Omental fat pad (tissue), 4 donors: Measurements from ENCODE around the gene SLC7A1. TPM values are rescaled to one million over a fixed set of nuclear protein-coding genes. Genes with fewer than 3 reads are reported as not detected.

ENCODE experiments used
- ATAC-seq: fragments of 150-250 bp; one replicate; pipeline ENCODE4 v1.9.1; 2016; ENCODE audit warnings: mild to moderate bottlenecking, moderate library complexity; ENCODE audit not compliant: low FRiP score
- DNase-seq: peaks from one replicate; pipeline ENCODE4 v3.0.0-alpha.2; 2019; ENCODE audit warnings: low spot score
- total RNA-seq, 4 donors: library from RNA; depleted of rRNA; stranded (reverse); fragments of >200 nt; gene quantifications; one replicate each; pipeline ENCODE4 v1.1.0, GENCODE V29; 2016
- TF ChIP-seq, protein P1 (sequence below), 3 donors: fragments of 450-650 bp; IDR thresholded peaks; one replicate each; pipeline ENCODE4 v1.5.1; 2016 to 2017; ENCODE audit warnings: antibody characterized with exemption in 3 of 3, mild to moderate bottlenecking in 3 of 3, moderate library complexity in 2 of 3

SLC7A1 gene
- total RNA-seq, 4 donors from 2014 or later: 18.5 to 60.5 (median 25.8) TPM

DNA sequence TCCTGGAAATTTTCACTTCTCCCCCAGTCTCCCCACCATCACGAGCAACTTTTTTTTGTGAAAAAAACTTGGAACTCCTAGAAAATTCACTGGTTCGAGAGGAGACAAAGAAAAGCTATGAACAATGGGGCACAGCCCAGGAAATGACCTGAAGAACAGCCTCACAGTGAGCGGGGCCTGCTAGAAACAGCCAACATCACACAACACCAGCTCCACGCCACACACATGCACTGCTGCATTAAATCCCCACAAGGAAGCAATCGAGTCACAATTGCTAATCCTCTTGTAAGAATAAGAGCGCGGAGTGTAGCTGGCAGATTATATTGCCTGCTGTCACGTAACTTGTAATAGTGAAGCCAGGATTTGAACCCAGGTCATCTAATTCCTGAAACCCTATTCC lies 48.8 kb downstream of the SLC7A1 start:
- DNase-seq (no peak), ATAC-seq (no peak)
- TF ChIP-seq, protein P1, sequence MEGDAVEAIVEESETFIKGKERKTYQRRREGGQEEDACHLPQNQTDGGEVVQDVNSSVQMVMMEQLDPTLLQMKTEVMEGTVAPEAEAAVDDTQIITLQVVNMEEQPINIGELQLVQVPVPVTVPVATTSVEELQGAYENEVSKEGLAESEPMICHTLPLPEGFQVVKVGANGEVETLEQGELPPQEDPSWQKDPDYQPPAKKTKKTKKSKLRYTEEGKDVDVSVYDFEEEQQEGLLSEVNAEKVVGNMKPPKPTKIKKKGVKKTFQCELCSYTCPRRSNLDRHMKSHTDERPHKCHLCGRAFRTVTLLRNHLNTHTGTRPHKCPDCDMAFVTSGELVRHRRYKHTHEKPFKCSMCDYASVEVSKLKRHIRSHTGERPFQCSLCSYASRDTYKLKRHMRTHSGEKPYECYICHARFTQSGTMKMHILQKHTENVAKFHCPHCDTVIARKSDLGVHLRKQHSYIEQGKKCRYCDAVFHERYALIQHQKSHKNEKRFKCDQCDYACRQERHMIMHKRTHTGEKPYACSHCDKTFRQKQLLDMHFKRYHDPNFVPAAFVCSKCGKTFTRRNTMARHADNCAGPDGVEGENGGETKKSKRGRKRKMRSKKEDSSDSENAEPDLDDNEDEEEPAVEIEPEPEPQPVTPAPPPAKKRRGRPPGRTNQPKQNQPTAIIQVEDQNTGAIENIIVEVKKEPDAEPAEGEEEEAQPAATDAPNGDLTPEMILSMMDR (IDR thresholded peaks at IDR 0.05): no peak

DNA sequence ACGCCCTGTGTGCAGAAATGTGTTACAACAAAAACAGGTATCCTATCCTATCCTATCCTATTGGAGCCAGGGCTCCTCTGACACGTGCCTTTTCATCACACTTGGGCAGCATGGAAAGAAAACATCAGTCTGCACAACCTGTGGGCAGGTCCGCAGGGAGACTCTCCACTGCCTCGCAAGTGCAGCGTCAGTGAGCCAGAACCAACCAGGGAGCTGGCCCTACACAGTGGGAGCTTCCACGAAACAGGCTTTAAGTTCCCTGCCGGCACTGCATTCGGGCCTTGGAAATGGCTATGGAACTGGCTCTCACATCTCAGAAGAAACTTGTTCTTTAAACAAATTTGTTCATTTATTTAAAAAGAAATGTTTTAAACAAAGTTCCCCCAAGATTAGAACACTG lies 49.5 kb downstream of the SLC7A1 start:
- ATAC-seq: no peak
- no peak for DNase-seq
- TF ChIP-seq, protein P1 (IDR thresholded peaks at IDR 0.05): no peak

DNA sequence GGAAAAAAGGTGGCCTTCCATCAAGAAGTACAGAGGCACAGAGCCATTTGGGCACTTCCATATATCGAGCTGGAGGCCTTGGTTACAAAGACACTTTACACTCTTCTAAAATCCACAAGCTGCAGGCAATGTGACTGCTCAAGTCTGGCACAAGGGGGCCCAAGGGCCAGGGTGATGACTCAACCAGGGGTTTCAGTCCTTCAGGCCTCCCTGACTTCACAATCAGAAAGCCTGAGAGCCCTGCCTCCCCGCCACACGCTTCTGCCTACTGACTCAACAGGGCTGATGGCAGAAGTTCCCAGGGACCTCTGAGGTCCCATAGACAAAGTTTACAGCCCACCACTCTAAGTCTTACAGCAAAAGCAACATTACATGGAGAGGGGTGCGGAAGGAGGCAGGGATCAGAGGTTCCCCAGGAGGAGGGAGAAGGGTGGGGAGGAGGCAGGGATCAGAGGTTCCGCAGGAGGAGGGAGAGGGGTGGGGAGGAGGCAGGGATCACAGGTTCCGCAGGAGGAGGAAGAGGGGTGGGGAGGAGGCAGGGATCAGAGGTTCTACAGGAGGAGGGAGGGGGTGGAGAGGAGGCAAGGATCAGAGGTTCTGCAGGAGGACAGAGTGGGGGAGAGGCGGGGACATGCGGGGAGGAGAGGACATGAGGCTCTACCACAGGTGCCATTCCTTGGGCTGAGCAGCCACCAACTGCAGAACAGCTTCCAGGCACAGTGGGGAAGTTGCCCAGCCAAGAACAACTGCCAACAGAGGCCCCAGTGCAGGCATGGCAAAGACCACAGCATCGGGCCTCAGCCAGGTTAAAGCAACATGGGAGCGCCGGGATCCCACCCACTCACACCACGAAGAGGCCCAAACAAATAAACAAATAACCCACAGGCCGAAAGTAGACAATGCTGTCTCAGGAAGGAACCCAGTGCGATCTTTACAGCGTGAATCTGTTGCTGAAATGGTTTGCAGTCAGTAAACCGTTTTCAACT lies 52.0 kb downstream of the SLC7A1 start:
- TF ChIP-seq, protein P1 (IDR thresholded peaks at IDR 0.05): no peak
- no peak for ATAC-seq
- no peak for DNase-seq

DNA sequence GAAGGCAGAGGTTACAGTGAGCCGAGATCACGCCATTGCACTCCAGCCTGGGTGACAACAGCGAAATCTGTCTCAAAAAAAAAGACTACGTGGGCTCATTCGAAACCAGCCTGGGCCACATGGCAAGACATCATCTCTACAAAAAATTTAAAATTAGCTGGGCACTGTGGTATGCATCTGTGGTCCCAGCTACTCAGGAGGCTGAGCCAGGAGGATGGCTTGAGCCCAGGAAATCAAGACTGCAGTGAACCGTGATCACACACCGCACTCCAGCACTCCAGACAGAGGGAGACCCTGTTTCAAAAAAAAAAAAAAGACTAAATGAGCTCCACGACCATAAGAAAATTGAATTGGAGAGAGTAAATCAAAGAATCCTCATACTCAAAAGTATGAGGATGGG lies 53.1 kb downstream of the SLC7A1 start:
- DNase-seq (no peak), ATAC-seq (no peak)
- TF ChIP-seq, protein P1 (IDR thresholded peaks at IDR 0.05): no peak

DNA sequence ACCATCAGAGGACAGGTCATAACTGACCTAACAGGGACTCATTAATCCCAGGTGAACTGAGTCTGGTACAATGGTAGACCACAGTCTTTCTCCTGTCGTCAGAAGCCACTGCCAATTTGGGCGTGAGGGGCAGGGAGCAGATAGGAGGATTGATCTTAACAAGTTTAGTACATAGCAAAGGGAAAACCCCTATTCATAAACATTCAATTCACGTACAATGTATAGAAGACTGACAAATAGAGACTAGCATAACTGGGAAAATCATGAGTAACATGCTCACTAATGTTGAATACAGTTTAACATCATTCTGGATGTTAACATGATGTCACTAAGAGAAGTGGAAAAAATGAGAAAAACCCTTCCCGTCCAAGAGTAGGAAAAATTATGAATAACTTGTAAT lies 54.1 kb downstream of the SLC7A1 start:
- DNase-seq (no peak), ATAC-seq (no peak)
- TF ChIP-seq, protein P1 (IDR thresholded peaks at IDR 0.05): no peak

DNA sequence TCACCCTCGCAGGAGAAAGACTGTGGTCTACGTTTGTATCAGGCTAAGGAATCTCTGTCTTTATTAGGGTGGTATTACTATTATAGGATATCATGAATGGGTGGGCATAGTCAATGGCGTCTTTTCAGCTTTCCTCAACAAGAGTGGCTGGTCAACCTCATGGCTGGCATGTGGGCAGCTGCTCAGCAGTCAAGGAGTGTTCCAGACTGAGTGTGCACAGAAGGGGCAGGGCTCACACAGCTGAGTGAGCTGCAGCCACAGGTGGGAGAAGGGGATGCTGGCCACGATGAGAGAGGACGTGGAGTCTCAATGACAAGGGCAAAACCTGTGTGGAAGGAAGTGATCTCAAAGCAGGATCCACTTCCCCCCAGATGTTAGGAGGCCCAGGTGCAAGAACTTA lies 54.7 kb downstream of the SLC7A1 start:
- no peak for DNase-seq
- TF ChIP-seq, protein P1 (IDR thresholded peaks at IDR 0.05): no peak
- ATAC-seq: no peak

DNA sequence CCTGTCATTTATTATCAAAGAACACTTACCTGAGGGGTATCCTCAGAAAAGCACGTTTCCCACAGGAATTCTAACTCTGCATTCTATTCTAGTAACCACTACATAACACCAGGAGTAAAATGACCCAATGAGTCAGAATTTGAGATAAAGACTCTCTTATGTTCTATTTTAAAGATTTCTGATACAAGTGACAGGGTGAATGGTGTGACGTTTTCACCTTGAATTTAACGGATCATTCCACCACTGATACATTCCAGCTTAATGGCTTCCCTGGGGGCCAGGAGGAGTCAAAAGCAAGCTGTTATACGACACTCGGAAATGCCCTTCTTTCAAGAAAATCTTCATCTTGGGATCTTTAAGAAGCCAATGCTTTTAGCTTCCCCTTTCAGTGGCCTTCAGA lies 55.2 kb downstream of the SLC7A1 start:
- TF ChIP-seq, protein P1 (IDR thresholded peaks at IDR 0.05): no peak
- no peak for DNase-seq

More for the DNA sequence above, 55.2 kb downstream of the SLC7A1 start:
- no peak for ATAC-seq
